Subcutaneous abdominal adipose tissue (tissue), 5 donors: Measurements from ENCODE around the gene SAFB.
"Not testable (repeated sequence)": the region's sequence is repeated elsewhere in the genome, so short reads cannot be mapped to it uniquely, and the experiment has no call there.

Experiments
- H3K27ac ChIP-seq: one replicate; pipeline ENCODE4 v1.7.0; 2013; ENCODE audit warnings: low read depth, mild to moderate bottlenecking, inconsistent platforms, low read length, moderate library complexity
- H3K27me3 ChIP-seq, 5 donors: one replicate each; pipeline ENCODE4 v1.7.0; 2013; ENCODE audit warnings: low read length in 5 of 5, inconsistent platforms in 1 of 5; ENCODE audit not compliant: control insufficient read depth in 5 of 5, insufficient read depth in 4 of 5
- H3K36me3 ChIP-seq, 5 donors: one replicate each; pipeline ENCODE4 v1.7.0; 2013; ENCODE audit warnings: low read length in 5 of 5; ENCODE audit not compliant: control insufficient read depth in 5 of 5, insufficient read depth in 5 of 5
- H3K4me1 ChIP-seq, 5 donors: one replicate each; pipeline ENCODE4 v1.7.0; 2013; ENCODE audit warnings: low read length in 5 of 5, mild to moderate bottlenecking in 3 of 5, moderate library complexity in 1 of 5; ENCODE audit not compliant: control insufficient read depth in 5 of 5, insufficient read depth in 5 of 5
- H3K4me3 ChIP-seq, 5 donors: one replicate each; pipeline ENCODE4 v1.7.0; 2013; ENCODE audit warnings: low read length in 5 of 5, low read depth in 1 of 5
- H3K9ac ChIP-seq, 5 donors: one replicate each; pipeline ENCODE4 v1.7.0; 2013; ENCODE audit warnings: low read length in 5 of 5, mild to moderate bottlenecking in 4 of 5, moderate library complexity in 3 of 5
- H3K9me3 ChIP-seq, 5 donors: one replicate each; pipeline ENCODE4 v1.7.0; 2013; ENCODE audit warnings: low read length in 5 of 5; ENCODE audit not compliant: control insufficient read depth in 5 of 5
- donor health status: healthy.
- donor health status: healthy.
- donor health status: healthy.
- donor health status: healthy.
- donor health status: healthy.

SAFB gene

GRCh38 chr19:5595129-5595528 is 27.8 kb upstream of the SAFB start:
- peaks cover 7 to 98% (median 97%) of the 10 kb centered on the region in 5 donors for H3K36me3 ChIP-seq
- H3K9me3 ChIP-seq, result no peaks in the 10 kb centered on the region
- no peak overlapping the region for H3K9ac ChIP-seq
- H3K4me3 ChIP-seq, result no peak overlapping the region
- peaks cover 0 to 11% (median 6%) of the 10 kb centered on the region in 5 donors for H3K4me1 ChIP-seq
- no peak overlapping the region for H3K27ac ChIP-seq
- H3K27me3 ChIP-seq, result no peaks in the 10 kb centered on the region

- Histone ChIP-seq H3K9ac (no peak overlapping the region), H3K4me1 (peaks cover 0 to 11% (median 6%) of the 10 kb centered on the region in 5 donors), H3K4me3 (no peak overlapping the region), H3K9me3 (no peaks in the 10 kb centered on the region), H3K36me3 (peaks cover 7 to 98% (median 97%) of the 10 kb centered on the region in 5 donors), H3K27ac (no peak overlapping the region), H3K27me3 (no peaks in the 10 kb centered on the region)
These were observed 27.1 kb upstream of the SAFB start for GRCh38 chr19:5595745-5596144.

GRCh38 chr19:5600797-5601196 is 22.1 kb upstream of the SAFB start:
- peaks cover 0 to 2% (median 0%) of the 10 kb centered on the region in 5 donors for H3K4me1 ChIP-seq
- H3K9ac ChIP-seq, result no peak overlapping the region
- no peaks in the 10 kb centered on the region for H3K27me3 ChIP-seq
- H3K27ac ChIP-seq, result no peak overlapping the region
- H3K9me3 ChIP-seq, result no peaks in the 10 kb centered on the region
- H3K36me3 ChIP-seq, result peaks cover 13 to 93% (median 89%) of the 10 kb centered on the region in 5 donors
- no peak overlapping the region for H3K4me3 ChIP-seq

- no peak overlapping the region for H3K4me3 ChIP-seq
- peaks cover 15 to 93% (median 87%) of the 10 kb centered on the region in 5 donors for H3K36me3 ChIP-seq
- peaks cover 0 to 2% (median 0%) of the 10 kb centered on the region in 5 donors for H3K4me1 ChIP-seq
- H3K27me3 ChIP-seq, result no peaks in the 10 kb centered on the region
- no peak overlapping the region for H3K9ac ChIP-seq
- H3K9me3 ChIP-seq, result no peaks in the 10 kb centered on the region
- H3K27ac ChIP-seq, result no peak overlapping the region
These were observed 19.3 kb upstream of the SAFB start for GRCh38 chr19:5603626-5604025.

GRCh38 chr19:5605362-5605761 is 17.5 kb upstream of the SAFB start:
- peaks cover 0 to 2% (median 0%) of the 10 kb centered on the region in 5 donors for H3K4me1 ChIP-seq
- H3K9ac ChIP-seq, result no peak overlapping the region
- H3K36me3 ChIP-seq, result peaks cover 13 to 93% (median 86%) of the 10 kb centered on the region in 5 donors
- H3K9me3 ChIP-seq, result no peaks in the 10 kb centered on the region
- H3K4me3 ChIP-seq, result no peak overlapping the region
- no peaks in the 10 kb centered on the region for H3K27me3 ChIP-seq
- H3K27ac ChIP-seq, result no peak overlapping the region

GRCh38 chr19:5607318-5608275 is 15.3 kb upstream of the SAFB start:
- Histone ChIP-seq H3K9ac (no peak overlapping the region), H3K27me3 (no peaks in the 10 kb centered on the region), H3K9me3 (no peaks in the 10 kb centered on the region), H3K4me3 (no peak overlapping the region), H3K36me3 (peaks cover 22 to 87% (median 85%) of the 10 kb centered on the region in 5 donors), H3K27ac (no peak overlapping the region), H3K4me1 (peaks cover 0 to 2% (median 0%) of the 10 kb centered on the region in 5 donors)

GRCh38 chr19:5608291-5608690 is 14.6 kb upstream of the SAFB start:
- Histone ChIP-seq H3K9me3 (no peaks in the 10 kb centered on the region), H3K4me1 (peaks cover 0 to 2% (median 0%) of the 10 kb centered on the region in 5 donors), H3K4me3 (no peak overlapping the region), H3K27ac (no peak overlapping the region), H3K9ac (no peak overlapping the region), H3K27me3 (no peaks in the 10 kb centered on the region), H3K36me3 (peaks cover 22 to 87% (median 85%) of the 10 kb centered on the region in 5 donors)

- not testable (repeated sequence) for H3K9me3 ChIP-seq, H3K9ac ChIP-seq, H3K4me1 ChIP-seq, H3K4me3 ChIP-seq, H3K27ac ChIP-seq, H3K27me3 ChIP-seq
- peaks cover 20 to 87% (median 85%) of the 10 kb centered on the region in 5 donors for H3K36me3 ChIP-seq
These were observed 14.1 kb upstream of the SAFB start for GRCh38 chr19:5608766-5609165.

GRCh38 chr19:5609881-5610448 is 12.9 kb upstream of the SAFB start:
- Histone ChIP-seq H3K4me3 (no peak overlapping the region), H3K9me3 (no peaks in the 10 kb centered on the region), H3K9ac (no peak overlapping the region), H3K27ac (no peak overlapping the region), H3K36me3 (peaks cover 25 to 88% (median 86%) of the 10 kb centered on the region in 5 donors), H3K4me1 (no peaks in the 10 kb centered on the region), H3K27me3 (no peaks in the 10 kb centered on the region)
